Stimulated activated CD8-positive, alpha-beta memory T cell treated with anti-CD3 and anti-CD28 coated beads, Interleukin-15, amount 100 ng/mL, for 1 hour (primary cell): ENCODE measurements around the gene ARHGEF18.
"Not testable (repeated sequence)": the region's sequence is repeated elsewhere in the genome, so short reads cannot be mapped to it uniquely, and the experiment has no call there.

ENCODE experiments used
- DNase-seq: peaks from one replicate; pipeline ENCODE4 v3.0.0-alpha.2; 2020; ENCODE audit warnings: low read depth

ARHGEF18 gene

GRCh38 chr19:7346997-7347396 lies 1.7 kb upstream of the ARHGEF18 start:
- not testable (repeated sequence) for DNase-seq

DNA sequence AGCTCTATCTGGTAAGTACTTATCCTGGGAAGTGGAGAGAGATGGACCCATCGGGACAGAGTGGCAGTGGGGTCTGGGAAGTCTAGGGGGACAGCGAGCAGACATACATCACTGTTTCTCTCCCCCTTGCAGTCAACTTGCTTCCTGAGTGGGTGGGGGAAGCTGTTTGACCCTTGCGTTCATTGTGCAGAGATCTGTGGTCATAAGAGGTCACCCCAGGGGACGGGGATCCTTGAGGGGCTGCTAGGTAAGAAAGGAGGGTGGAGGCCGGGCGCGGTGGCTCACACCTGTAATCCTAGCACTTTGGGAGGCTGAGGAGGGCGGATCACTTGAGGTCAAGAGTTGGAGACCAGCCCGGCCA lies 474 bp downstream of the ARHGEF18 start:
- DNase-seq: no peak

DNA sequence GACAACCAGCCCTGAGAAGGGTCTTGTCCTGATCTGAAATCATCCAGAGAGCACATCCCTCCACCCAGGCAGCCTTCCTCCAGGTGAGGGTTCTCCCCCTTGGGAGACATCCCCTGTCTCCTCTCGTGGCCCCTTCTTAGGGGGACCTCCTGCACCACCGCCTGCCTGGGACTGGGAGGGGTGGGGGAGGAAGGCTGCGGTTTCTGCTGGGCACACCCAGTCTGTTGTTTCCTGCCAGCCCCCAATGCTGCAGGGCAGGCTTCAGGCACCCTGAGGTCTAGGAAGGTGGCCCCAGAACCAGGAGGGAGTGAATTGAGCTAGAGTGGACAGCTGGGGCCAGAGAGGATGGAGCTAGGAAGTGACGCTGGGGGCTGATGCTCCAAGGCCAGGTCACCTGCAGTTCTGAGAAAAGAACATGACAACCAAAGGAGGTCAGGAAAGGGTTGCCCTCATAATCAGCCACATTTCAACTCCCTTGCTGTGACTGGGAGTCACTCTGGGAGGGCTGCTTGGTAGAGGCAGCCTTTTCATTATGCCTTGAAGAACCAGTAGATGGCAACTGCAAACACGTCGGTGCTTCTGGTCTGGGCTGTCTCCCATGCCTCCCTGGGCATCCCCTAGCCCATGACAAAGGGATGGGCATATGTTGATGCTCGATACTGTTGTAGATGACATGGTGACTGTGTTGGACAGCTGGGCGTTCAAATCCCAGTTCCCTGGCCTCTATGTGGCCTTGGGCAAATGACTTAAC lies 1.4 kb downstream of the ARHGEF18 start:
- DNase-seq: peak; percentile 35

DNA sequence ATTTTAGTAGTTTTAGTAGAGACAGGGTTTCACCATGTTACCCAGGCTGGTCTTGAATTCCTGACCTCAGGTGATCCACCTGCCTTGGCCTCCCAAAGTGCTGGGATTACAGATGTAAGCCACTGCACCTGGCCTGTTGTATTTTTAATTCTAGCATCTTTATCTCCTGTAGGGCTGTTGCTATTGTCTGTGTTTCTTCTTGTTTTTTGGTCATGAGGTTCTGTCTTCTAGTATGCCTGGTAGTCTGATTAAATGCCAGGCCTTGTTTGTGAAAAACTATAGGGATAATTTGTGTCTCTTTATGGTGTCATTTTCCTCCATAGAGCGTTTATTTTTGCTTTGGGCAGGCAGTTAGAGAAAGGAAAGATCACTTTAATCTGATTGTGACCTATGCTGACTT lies 3.1 kb downstream of the ARHGEF18 start:
- no peak for DNase-seq

GRCh38 chr19:7355151-7355820 lies 6.5 kb downstream of the ARHGEF18 start:
- no peak for DNase-seq

DNA sequence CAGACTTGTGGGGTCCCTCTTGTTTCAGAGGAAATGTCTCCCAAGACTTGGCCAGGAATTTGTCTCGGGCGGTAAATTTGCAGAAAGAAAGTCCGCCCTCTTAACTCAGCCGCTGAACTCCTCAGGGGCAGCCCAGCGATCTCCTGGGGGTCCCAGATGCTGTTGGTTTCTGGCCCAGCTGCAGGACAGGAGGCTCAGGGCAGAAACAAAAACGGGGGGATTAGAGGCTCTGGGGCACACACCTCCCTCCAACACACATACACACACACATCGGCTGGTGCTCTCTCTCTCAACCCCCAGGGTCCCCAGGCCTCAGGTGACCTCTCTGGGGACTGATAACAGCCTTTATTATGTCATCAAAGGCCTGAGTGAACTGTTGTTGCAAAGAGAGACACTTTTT lies 7.1 kb downstream of the ARHGEF18 start:
- no peak for DNase-seq

- DNase-seq: no peak
Measured at GRCh38 chr19:7356899-7357627, 8.3 kb downstream of the ARHGEF18 start.

- no peak for DNase-seq
Measured at GRCh38 chr19:7358102-7358597, 9.4 kb downstream of the ARHGEF18 start.

GRCh38 chr19:7360393-7360984 lies 11.8 kb downstream of the ARHGEF18 start:
- DNase-seq: no peak

- no peak for DNase-seq
Measured at GRCh38 chr19:7363225-7363624, 14.5 kb downstream of the ARHGEF18 start.

GRCh38 chr19:7366701-7367420 lies 18.1 kb downstream of the ARHGEF18 start:
- no peak for DNase-seq

DNA sequence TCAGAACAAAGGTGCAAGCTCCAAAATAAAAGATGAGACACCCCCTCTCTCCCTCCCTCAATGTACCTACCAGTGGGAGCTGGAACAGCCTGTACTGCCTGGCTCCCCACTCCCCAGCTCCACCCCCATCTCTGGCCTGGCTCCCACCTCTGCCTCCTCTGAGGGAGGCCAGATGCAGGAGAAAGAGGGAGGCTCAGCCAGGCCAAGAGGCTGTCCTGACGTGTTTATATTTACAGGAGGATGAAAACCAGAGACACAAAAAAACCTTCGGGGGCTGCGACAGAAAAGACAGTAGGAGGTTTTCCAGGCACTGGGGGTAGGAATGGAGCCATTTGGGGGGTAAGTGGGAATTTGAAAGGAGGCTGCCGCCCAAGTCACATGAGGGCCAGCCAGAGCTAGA lies 19.7 kb downstream of the ARHGEF18 start:
- no peak for DNase-seq

DNA sequence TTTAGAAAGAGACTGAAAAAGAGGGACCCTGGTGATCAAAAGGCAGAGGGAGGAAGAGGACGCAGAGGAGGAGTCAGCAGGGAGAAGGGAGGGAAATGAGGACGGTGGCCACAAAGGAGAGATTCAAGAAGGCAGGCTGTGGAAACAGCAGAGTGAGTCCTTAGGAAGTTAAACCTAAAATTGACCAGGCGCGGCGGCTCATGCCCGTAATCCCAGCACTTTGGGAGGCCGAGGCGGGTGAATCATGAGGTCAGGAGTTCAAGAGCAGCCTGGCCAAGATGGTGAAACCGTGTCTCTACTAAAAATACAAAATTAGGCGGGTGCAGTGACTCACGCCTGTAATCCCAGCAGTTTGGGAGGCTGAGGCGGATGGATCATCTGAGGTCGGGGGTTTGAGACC lies 20.1 kb downstream of the ARHGEF18 start:
- DNase-seq: not testable (repeated sequence)

GRCh38 chr19:7370546-7370945 lies 21.8 kb downstream of the ARHGEF18 start:
- no peak for DNase-seq

GRCh38 chr19:7371001-7371400 lies 22.3 kb downstream of the ARHGEF18 start:
- DNase-seq: no peak

DNA sequence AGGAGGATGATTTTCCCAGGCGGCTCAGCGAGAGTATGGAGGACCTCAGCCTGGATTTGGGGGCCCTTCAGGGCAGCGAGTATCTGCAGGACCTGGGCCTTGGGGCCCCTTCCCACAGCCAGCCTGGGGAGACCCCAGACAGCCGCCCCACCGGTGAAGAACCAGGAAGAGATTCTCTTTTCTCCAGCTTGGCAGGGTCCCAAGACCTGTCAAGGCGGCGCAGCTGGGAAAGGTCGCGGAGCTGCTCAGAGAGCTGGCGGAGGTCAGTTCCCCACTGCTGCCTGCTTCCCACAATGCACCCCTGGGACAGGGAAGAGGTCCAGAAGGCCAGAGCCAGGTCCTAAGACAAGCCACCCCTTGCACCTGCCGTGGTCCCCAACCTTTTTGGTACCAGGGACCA lies 24.1 kb downstream of the ARHGEF18 start:
- DNase-seq: no peak

- DNase-seq: no peak
Measured at GRCh38 chr19:7373862-7374261, 25.1 kb downstream of the ARHGEF18 start.

GRCh38 chr19:7376151-7376852 lies 27.6 kb downstream of the ARHGEF18 start:
- no peak for DNase-seq

GRCh38 chr19:7377196-7377595 lies 28.5 kb downstream of the ARHGEF18 start:
- DNase-seq: no peak

DNA sequence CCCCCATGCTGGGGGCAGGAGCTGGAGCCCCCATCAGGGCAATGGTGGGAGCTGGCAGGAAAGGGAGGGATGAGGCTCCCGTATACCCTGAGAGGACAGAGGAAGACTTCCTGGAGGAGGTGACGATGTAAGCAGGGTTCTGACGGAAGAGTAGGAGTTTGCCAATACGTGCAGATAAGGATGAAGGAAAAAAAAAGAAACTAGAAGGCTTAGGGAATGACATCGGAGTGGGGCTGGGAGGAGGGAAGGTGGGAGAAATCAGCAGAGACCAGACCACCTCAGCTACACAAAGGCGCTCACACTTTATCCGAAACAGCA lies 32.3 kb downstream of the ARHGEF18 start:
- no peak for DNase-seq

DNA sequence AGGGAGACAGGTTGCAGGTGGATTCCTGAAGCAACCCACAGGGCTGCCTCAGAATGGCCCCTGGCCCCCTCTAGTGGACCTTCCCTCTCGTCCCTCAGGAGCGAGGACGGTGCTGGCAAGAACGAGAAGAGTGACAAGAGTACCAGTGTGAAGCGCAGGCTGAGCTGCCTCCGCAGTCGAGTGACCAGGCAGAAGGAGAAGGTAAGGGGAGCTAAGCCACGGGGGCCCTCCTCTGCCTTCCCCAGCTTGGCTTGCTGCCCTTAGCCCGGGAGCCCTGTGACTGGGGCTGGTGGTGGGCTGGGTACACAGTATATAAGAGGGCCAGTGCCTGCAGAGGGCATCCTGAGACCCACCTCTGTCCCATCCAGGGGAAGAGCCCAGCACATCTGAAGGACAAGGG lies 34.0 kb downstream of the ARHGEF18 start:
- DNase-seq: no peak
